HG03575 (cell line): Measurements from ENCODE around the gene MUCL3.
"Not testable (repeated sequence)": the region's sequence is repeated elsewhere in the genome, so short reads cannot be mapped to it uniquely, and the experiment has no call there.

ENCODE experiments used
- ATAC-seq: cut with Tn5 transposase; IDR thresholded peaks from one replicate; pipeline ENCODE4 v1.9.1; 2021; ENCODE audit not compliant: unreplicated experiment, insufficient number of reproducible peaks, low FRiP score; ENCODE audit errors: extremely low read depth

The MUCL3 gene

DNA sequence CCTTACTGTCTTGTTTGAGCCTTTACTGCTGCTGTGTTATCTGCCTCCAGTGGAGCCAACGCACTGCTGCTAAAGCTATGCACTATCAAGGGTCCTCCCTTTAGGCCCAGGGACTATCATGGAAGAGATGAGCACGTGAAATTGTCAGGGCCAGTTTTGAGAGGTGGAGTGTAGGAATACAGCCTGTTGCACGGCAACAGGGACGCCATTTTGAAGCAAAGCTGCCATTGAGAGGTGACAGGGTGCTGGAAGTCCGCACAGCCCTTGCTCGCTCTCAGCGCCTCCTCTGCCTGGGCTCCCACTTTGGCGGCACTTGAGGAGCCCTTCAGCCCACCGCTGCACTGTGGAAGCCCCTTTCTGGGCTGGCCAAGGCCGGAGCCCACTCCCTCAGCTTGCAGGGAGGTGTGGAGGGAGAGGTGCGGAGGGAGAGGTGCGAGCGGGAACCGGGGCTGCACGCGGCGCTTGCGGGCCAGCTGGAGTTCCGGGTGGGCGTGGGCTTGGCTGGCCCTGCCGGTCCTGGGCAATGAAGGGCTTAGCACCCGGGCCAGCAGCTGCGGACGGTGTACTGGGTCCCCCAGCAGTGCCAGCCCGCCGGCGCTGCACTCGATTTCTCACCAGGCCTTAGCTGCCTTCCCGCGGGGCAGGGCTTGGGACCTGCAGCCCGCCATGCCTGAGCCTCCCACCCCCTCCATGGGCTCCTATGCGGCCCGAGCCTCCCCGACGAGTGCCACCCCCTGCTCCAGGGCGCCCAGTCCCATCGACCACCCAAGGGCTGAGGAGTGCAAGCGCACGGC, 59.5 kb downstream of the MUCL3 start:
- ATAC-seq: not testable (repeated sequence)

DNA sequence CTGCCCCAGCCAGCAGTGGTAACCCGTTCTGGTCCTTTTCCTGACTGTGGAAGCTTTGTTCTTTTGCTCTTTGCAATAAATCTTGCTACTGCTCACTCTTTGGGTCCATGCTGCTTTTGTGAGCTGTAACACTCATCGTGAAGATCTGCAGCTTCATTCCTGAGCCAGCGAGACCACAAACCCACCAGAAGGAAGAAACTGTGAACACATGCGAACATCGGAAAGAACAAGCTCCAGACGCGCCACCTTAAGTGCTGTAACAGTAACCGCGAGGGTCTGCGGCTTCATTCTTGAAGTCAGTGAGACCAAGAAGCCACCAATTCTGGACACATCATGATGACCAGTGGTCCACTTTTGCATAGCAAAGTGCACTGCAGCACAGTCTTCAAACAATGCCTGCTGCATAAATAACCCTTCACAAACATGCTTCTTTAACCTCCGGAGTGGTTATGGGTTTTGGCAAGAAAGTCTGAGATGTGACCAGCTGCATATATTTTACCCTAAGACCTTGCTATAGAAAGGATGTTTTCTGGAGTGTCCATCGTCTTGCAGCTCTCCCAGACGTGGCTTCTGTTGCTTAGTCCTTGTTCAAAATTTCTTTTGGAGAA, 60.6 kb downstream of the MUCL3 start:
- no peak for ATAC-seq

DNA sequence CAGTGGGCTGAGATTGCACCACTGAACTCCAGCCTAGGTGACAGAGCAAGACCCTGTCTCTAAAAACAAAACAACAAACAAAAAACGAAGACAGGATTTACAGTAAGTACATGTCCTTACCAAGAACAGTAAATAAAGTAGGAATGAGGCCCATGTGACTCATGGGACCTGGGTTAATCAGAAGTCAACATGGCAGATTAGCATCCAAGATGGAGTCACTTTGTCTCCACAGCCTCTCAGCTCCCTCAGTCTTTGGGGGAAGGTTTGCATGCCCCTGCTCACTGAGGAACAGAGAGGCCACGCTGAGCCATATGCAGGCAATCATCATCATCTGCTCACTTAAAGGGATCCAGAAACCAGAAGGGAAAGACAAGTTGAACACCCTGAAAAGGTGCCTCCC, 61.7 kb downstream of the MUCL3 start:
- ATAC-seq: no peak
